GM04504 (cell line): ENCODE data around the gene C20orf141.
"Not testable (repeated sequence)": the region's sequence is repeated elsewhere in the genome, so short reads cannot be mapped to it uniquely, and the experiment has no call there.

Source experiments
- DNase-seq: peaks from one replicate; pipeline ENCODE4 v3.0.0-alpha.2; 2012; ENCODE audit warnings: low read depth

Gene C20orf141

GRCh38 chr20:2799688-2800520 lies 14.9 kb upstream of the C20orf141 start:
- DNase-seq: no peak

GRCh38 chr20:2800521-2801285 lies 14.1 kb upstream of the C20orf141 start, which contains the start of gene CPXM1:
CPXM1 (minus strand) TSS chr20:2800627; CDS start chr20:2800572, 55 bp downstream.
- no peak for DNase-seq

GRCh38 chr20:2801286-2801728 lies 13.5 kb upstream of the C20orf141 start:
- DNase-seq: no peak

- DNase-seq: no peak
Observed at GRCh38 chr20:2804041-2804828, 10.6 kb upstream of the C20orf141 start.

- DNase-seq: no peak
Observed at GRCh38 chr20:2804852-2805688, 9.7 kb upstream of the C20orf141 start.

- no peak for DNase-seq
Observed at GRCh38 chr20:2805689-2806350, 9.0 kb upstream of the C20orf141 start.

GRCh38 chr20:2806351-2806701 lies 8.5 kb upstream of the C20orf141 start:
- no peak for DNase-seq

- DNase-seq: no peak
Observed at GRCh38 chr20:2807019-2807418, 7.8 kb upstream of the C20orf141 start.

- not testable (repeated sequence) for DNase-seq
Observed at GRCh38 chr20:2807929-2808328, 6.9 kb upstream of the C20orf141 start.

- no peak for DNase-seq
Observed at GRCh38 chr20:2809690-2810089, 5.1 kb upstream of the C20orf141 start.

- no peak for DNase-seq
Observed at GRCh38 chr20:2812189-2812588, 2.6 kb upstream of the C20orf141 start.

- DNase-seq: no peak
Observed at GRCh38 chr20:2814076-2814475, 711 bp upstream of the C20orf141 start.

- no peak for DNase-seq
Observed at GRCh38 chr20:2815242-2815900, 584 bp downstream of the C20orf141 start.

- no peak for DNase-seq
Observed at GRCh38 chr20:2816030-2816582, 1.3 kb downstream of the C20orf141 start, which contains the start of gene TMEM239. TMEM239 (plus strand) TSS chr20:2816364; CDS start chr20:2816555, 191 bp downstream.

GRCh38 chr20:2816583-2817340 lies 2.0 kb downstream of the C20orf141 start:
- no peak for DNase-seq

GRCh38 chr20:2817341-2817726 lies 2.5 kb downstream of the C20orf141 start:
- DNase-seq: no peak

- no peak for DNase-seq
Observed at GRCh38 chr20:2817891-2818595, 3.3 kb downstream of the C20orf141 start.

- no peak for DNase-seq
Observed at GRCh38 chr20:2820084-2820895, 5.5 kb downstream of the C20orf141 start.
